ENCODE results near the gene RFPL4AL1. TPM values are rescaled to one million over a fixed set of nuclear protein-coding genes. Genes with fewer than 3 reads are reported as not detected.

RFPL4AL1 gene
- total RNA-seq, 2 experiments from 2014 or later, result not detected

DNA sequence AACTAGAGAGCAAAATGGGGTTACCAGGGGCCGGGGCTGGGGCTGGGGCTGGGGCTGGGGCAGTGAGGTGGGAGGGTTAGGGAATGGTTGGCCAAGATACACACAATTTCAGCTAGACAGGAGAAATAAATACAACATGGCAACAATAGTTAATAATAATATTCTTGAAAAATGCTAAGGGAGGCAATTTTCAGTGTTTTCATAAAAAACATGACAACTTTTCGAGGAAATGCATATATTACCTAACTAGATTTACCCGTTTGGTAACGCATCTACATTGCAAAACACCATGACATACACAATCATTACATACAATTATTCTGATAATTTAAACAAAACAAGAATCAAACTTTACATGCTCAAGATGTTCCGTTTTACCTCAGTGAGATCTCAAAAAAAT, 12.2 kb downstream of the RFPL4AL1 start:
- CTCF ChIA-PET, result no interaction called here
- ATAC-seq (ENCODE audit: poor library complexity) (no peak), DNase-seq (no peak)
- no peaks in the 10 kb centered on the region for H3K36me3 Mint-ChIP-seq (ENCODE audit: low read depth)
- H3K9me3 ChIP-seq (ENCODE audit: control insufficient read depth in 1 of 2, insufficient read depth in 1 of 2, low read length in 2 of 2), result no peaks in the 10 kb centered on the region
- H3K4me3 Mint-ChIP-seq, result no peak overlapping the region
- H3K4me1 Mint-ChIP-seq (ENCODE audit: low read depth), result no peaks in the 10 kb centered on the region
- no peaks in the 10 kb centered on the region for H3K4me1 ChIP-seq (ENCODE audit: insufficient read depth, low read length)
- no peaks in the 10 kb centered on the region for H3K36me3 ChIP-seq (ENCODE audit: insufficient read depth, low read length)
- POLR2A ChIA-PET, result no interaction called here
- TF ChIP-seq CTCF (IDR thresholded peaks at IDR 0.05), result no peak
- peaks cover 11 to 13% of the 10 kb centered on the region in 2 experiments for H3K27me3 ChIP-seq (ENCODE audit: control insufficient read depth in 1 of 2, insufficient read depth in 2 of 2, low read length in 2 of 2)
- H3K27ac Mint-ChIP-seq, result no peak overlapping the region
- H3K27me3 Mint-ChIP-seq, result peaks cover 54% of the 10 kb centered on the region
- H3K9me3 Mint-ChIP-seq, result no peaks in the 10 kb centered on the region
- intact Hi-C loops (cut with DNase I, micrococcal nuclease), result no loop called here
- no peak overlapping the region for H3K4me3 ChIP-seq (ENCODE audit: low read length)
- no peak overlapping the region for H3K27ac ChIP-seq (ENCODE audit: low read depth in 1 of 2, low read length in 2 of 2)

DNA sequence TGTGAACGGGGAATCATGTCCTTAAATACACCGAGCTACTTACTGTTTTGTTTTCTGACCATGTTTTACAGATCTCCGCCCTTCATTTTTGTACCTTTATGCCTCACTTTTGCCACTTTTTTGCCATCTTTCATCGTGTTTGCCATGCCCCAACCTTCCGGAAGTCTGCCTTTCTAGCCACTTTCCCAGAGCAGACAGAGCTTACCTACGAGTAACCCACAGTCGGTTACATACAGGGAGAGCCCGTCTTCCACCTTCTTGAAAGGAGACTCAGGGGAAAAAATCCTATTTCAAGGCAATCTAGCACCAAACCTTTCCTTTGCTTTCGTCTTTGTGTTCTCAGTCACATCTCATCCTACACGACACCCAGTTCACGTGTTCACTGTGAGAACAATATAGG, 26.1 kb downstream of the RFPL4AL1 start:
- DNase-seq (no peak), ATAC-seq (ENCODE audit: poor library complexity) (no peak)
- ChIA-PET POLR2A (no interaction called here), CTCF (no interaction called here)
- Histone ChIP-seq H3K4me1 (ENCODE audit: insufficient read depth, low read length) (no peaks in the 10 kb centered on the region), H3K27ac (ENCODE audit: low read depth in 1 of 2, low read length in 2 of 2) (no peak overlapping the region), H3K4me3 (ENCODE audit: low read length) (no peak overlapping the region), H3K27me3 (ENCODE audit: control insufficient read depth in 1 of 2, insufficient read depth in 2 of 2, low read length in 2 of 2) (peaks cover 0 to 3% of the 10 kb centered on the region in 2 experiments), H3K36me3 (ENCODE audit: insufficient read depth, low read length) (no peaks in the 10 kb centered on the region), H3K9me3 (ENCODE audit: control insufficient read depth in 1 of 2, insufficient read depth in 1 of 2, low read length in 2 of 2) (peaks cover 0 to 7% of the 10 kb centered on the region in 2 experiments)
- Mint-ChIP-seq H3K4me1 (ENCODE audit: low read depth) (no peaks in the 10 kb centered on the region), H3K36me3 (ENCODE audit: low read depth) (no peaks in the 10 kb centered on the region), H3K27ac (no peak overlapping the region), H3K27me3 (peaks cover 26% of the 10 kb centered on the region), H3K9me3 (no peaks in the 10 kb centered on the region), H3K4me3 (no peak overlapping the region)
- no peak for TF ChIP-seq CTCF (IDR thresholded peaks at IDR 0.05)
- intact Hi-C loops (cut with DNase I, micrococcal nuclease), result no loop called here

DNA sequence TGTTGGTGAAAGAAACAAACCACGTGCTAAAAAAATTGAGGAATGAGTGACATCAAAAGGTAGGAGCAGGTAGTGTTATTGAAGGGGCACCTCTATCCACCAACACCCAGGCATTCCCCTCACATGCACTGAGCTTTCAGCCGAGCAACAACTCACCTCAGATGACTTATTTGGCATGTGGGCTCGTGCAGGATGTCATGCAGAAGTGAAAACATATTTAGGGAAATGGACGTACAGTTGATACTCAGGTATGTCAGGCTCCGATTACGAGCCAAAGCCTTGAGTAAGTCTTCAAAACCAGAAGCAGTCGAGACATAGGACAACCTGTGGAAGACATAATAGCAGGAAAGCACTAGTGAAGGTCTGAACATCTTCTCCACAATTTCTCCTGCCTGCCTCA, 32.5 kb downstream of the RFPL4AL1 start:
- ChIA-PET POLR2A (no interaction called here), CTCF (no interaction called here)
- peaks cover 0 to 13% of the 10 kb centered on the region in 2 experiments for H3K9me3 ChIP-seq (ENCODE audit: control insufficient read depth in 1 of 2, insufficient read depth in 1 of 2, low read length in 2 of 2)
- no peaks in the 10 kb centered on the region for H3K36me3 ChIP-seq (ENCODE audit: insufficient read depth, low read length)
- no peaks in the 10 kb centered on the region for H3K4me1 ChIP-seq (ENCODE audit: insufficient read depth, low read length)
- DNase-seq, result no peak
- Mint-ChIP-seq H3K9me3 (peaks cover 7% of the 10 kb centered on the region), H3K27ac (no peak overlapping the region), H3K27me3 (peaks cover 20% of the 10 kb centered on the region), H3K4me3 (no peak overlapping the region), H3K4me1 (ENCODE audit: low read depth) (no peaks in the 10 kb centered on the region), H3K36me3 (ENCODE audit: low read depth) (no peaks in the 10 kb centered on the region)
- intact Hi-C loops (cut with DNase I, micrococcal nuclease), result no loop called here
- H3K27me3 ChIP-seq (ENCODE audit: control insufficient read depth in 1 of 2, insufficient read depth in 2 of 2, low read length in 2 of 2), result peaks cover 0 to 9% of the 10 kb centered on the region in 2 experiments
- no peak for TF ChIP-seq CTCF (IDR thresholded peaks at IDR 0.05)
- ATAC-seq (ENCODE audit: poor library complexity), result no peak
- no peak overlapping the region for H3K27ac ChIP-seq (ENCODE audit: low read depth in 1 of 2, low read length in 2 of 2)
- H3K4me3 ChIP-seq (ENCODE audit: low read length), result no peak overlapping the region

Data from CD4-positive, alpha-beta T cell (primary cell).